Fibroblast of villous mesenchyme (primary cell): ENCODE data around the gene CCDC170. TPM values are rescaled to one million over a fixed set of nuclear protein-coding genes. Genes with fewer than 3 reads are reported as not detected.

Experiments used
- DNase-seq: peaks from one replicate; pipeline ENCODE4 v3.0.0-alpha.2; 2010; ENCODE audit warnings: low read depth
- H3K4me3 ChIP-seq: 2 replicates; pipeline ENCODE4 v1.5.1; 2011; ENCODE audit warnings: low read depth, mild to moderate bottlenecking, low read length
- small RNA-seq: library from RNA; depleted of rRNA; stranded (forward); fragments of <200 nt; gene quantifications from one replicate; pipeline ENCODE3, GENCODE V24; 2012
- total RNA-seq: library from RNA; depleted of rRNA; stranded (reverse); fragments of >200 nt; gene quantifications from 2 replicates; pipeline ENCODE4 v1.2.3, GENCODE V29; 2012
- TF ChIP-seq, protein P1 (sequence below): IDR thresholded peaks from 2 replicates; pipeline ENCODE4 v1.5.1; 2012; ENCODE audit warnings: low read depth, mild to moderate bottlenecking, low read length; ENCODE audit not compliant: insufficient read depth

The CCDC170 gene
- total RNA-seq, 1 donor: 3.9 TPM

- H3K4me3 ChIP-seq: no peak overlapping the region
- TF ChIP-seq, protein P1, sequence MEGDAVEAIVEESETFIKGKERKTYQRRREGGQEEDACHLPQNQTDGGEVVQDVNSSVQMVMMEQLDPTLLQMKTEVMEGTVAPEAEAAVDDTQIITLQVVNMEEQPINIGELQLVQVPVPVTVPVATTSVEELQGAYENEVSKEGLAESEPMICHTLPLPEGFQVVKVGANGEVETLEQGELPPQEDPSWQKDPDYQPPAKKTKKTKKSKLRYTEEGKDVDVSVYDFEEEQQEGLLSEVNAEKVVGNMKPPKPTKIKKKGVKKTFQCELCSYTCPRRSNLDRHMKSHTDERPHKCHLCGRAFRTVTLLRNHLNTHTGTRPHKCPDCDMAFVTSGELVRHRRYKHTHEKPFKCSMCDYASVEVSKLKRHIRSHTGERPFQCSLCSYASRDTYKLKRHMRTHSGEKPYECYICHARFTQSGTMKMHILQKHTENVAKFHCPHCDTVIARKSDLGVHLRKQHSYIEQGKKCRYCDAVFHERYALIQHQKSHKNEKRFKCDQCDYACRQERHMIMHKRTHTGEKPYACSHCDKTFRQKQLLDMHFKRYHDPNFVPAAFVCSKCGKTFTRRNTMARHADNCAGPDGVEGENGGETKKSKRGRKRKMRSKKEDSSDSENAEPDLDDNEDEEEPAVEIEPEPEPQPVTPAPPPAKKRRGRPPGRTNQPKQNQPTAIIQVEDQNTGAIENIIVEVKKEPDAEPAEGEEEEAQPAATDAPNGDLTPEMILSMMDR: no peak
- no peak for DNase-seq
These were observed 171.5 kb downstream of the CCDC170 start for GRCh38 chr6:151665329-151665728.

- H3K4me3 ChIP-seq: no peak overlapping the region
- DNase-seq: no peak
- TF ChIP-seq, protein P1: no peak
These were observed 172.7 kb downstream of the CCDC170 start for GRCh38 chr6:151666526-151666925.

DNA sequence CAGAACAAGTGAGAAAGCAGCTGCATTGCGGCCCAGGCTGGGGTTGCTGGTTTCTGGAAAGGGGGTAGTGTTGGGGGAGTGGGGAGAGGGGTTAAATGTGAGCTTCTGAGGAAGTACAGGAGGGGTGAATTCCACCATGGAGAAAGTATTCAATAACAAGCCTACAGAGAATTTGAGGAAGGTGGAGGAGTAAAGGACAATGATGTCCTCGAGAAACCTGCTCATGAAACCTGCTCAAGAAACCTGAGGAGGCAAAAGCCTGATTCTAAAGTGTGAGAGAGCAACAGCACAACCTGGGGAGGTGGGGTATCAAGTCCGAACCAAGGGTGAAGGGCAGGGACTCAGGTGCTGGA is 175.4 kb downstream of the CCDC170 start:
- H3K4me3 ChIP-seq: no peak overlapping the region
- no peak for DNase-seq
- TF ChIP-seq, protein P1: no peak

GRCh38 chr6:151670116-151670515 is 176.3 kb downstream of the CCDC170 start:
- no peak for DNase-seq
- TF ChIP-seq, protein P1: no peak
- H3K4me3 ChIP-seq: no peak overlapping the region

Small RNA genes lying within 50 kb of the gene (small RNA-seq; reads per million reads assigned to genes)
- not detected for gene RNU6-813P

Other genes with a start within 250 kb of the CCDC170 start
- 8.7 and 10.8 TPM in 2 replicates for gene ZBTB2, start 102.5 kb upstream of the CCDC170 start, total RNA-seq
- 30.0 and 30.7 TPM in 2 replicates for gene RMND1, start 41.9 kb upstream of the CCDC170 start, total RNA-seq